K562 treated with DMSO at 1 percent for 24 hours (cell line): Measurements from ENCODE around the gene TKT. TPM values are rescaled to one million over a fixed set of nuclear protein-coding genes. Genes with fewer than 3 reads are reported as not detected.

Experiments used
- total RNA-seq: library from RNA; unstranded; fragments of 300-600 nt; gene quantifications from 2 replicates; pipeline ENCODE4 v1.2.3, GENCODE V29; 2022; ENCODE audit warnings: low read depth; ENCODE audit not compliant: insufficient read depth

Gene TKT
- total RNA-seq = 295 and 306 TPM in 2 replicates

DNA sequence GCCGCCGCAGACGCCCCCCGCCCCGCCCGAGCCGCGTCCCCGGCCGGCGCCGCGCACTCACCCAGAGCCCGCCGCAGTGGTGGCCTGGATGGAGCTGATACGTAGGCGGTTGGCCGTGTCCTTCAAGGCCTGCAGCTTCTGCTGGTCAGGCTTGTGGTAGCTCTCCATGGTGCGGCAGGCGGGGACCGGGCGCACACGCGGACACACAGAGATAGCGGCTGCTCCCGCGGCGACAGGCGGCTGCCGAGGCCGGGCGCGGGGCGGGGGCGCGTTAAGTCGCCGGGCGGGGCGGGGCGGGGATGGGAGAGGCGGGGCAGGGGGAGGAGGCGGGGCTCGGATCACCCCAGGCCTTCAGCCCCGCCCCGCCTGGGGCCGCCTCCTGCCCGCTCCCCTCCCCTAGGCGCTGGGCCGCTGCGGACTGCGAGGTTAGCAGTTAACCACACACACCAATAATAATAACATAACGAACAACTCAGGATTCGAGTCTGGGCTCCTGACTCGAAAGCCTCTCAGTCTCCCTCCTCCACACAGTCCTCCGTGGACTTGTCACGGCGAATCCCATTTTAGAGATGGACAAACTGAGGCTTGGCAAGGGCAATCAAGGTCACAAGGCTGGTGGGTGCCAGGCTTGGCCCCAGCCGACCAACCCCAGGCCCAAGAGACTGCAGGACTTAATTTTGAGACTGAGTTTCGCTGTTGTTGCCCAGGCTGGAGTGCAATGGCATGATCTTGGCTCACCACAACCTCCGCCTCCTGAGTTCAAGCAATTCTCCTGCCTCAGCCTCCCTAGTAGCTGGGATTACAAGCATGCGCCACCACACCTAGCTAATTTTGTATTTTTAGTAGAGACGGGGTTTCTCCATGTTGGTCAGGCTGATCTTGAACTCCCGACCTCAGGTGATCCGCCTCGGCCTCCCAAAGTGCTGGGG lies at the start of gene TKT:
TSS of gene TKT (minus strand) at position 248 of the 929 bp plus-strand sequence. CDS start at position 168, 80 bp downstream.

Other genes with a start within 250 kb of the TKT start
- gene SFMBT1, start 209.9 kb downstream of the TKT start, total RNA-seq = 4.5 and 11.2 TPM in 2 replicates
- 9.5 and 11.7 TPM in 2 replicates for gene RFT1, start 125.6 kb downstream of the TKT start, total RNA-seq
- 15.6 and 16.6 TPM in 2 replicates for gene PRKCD, start 94.8 kb downstream of the TKT start, total RNA-seq
- 5.7 and 7.6 TPM in 2 replicates for gene DCP1A, start 91.5 kb upstream of the TKT start, total RNA-seq
- gene CACNA1D, start 238.6 kb upstream of the TKT start, total RNA-seq = not detected in 2 replicates